Natural killer cell (primary cell): Measurements from ENCODE around the gene THSD7B. TPM values are rescaled to one million over a fixed set of nuclear protein-coding genes. Genes with fewer than 3 reads are reported as not detected.

Experiments
- ATAC-seq, 3 donors: fragments of 150-1000 bp in 2 of 3; fragments of 200-7000 bp in 1 of 3; cut with Tn5 transposase; 1 replicate in 1 of 3; 2 replicates in 2 of 3; pipeline ENCODE4 v1.10.0; 2021; ENCODE audit warnings: mild to moderate bottlenecking in 2 of 3, moderate library complexity in 2 of 3
- DNase-seq, 2 donors: peaks; one replicate each; pipeline versions ENCODE4 v3.0.0 to v3.0.0-alpha.2; 2013 to 2021; ENCODE audit warnings: mixed read lengths in 1 of 2
- H3K27ac ChIP-seq: one replicate; pipeline ENCODE4 v1.5.1; 2013; ENCODE audit warnings: mild to moderate bottlenecking, low read length
- H3K27me3 ChIP-seq: one replicate; pipeline ENCODE4 v1.6.1; 2013; ENCODE audit warnings: low read length; ENCODE audit not compliant: control insufficient read depth, insufficient read depth
- H3K36me3 ChIP-seq: one replicate; pipeline ENCODE4 v1.6.1; 2013; ENCODE audit warnings: low read length; ENCODE audit not compliant: control insufficient read depth, insufficient read depth
- H3K4me1 ChIP-seq: one replicate; pipeline ENCODE4 v1.6.1; 2013; ENCODE audit warnings: low read length; ENCODE audit not compliant: control insufficient read depth, insufficient read depth
- H3K4me3 ChIP-seq: one replicate; pipeline ENCODE4 v1.5.1; 2013; ENCODE audit warnings: low read length
- H3K9me3 ChIP-seq: one replicate; pipeline ENCODE4 v1.6.1; 2013; ENCODE audit warnings: low read length; ENCODE audit not compliant: control insufficient read depth, insufficient read depth
- H3K27ac Mint-ChIP-seq, 2 donors: one replicate each; pipeline ENCODE4 v1.8.0; 2022; ENCODE audit warnings: mild to moderate bottlenecking in 2 of 2, mixed read lengths in 2 of 2, moderate library complexity in 1 of 2
- H3K27me3 Mint-ChIP-seq, 2 donors: one replicate each; pipeline ENCODE4 v1.8.0; 2022; ENCODE audit warnings: low read depth in 2 of 2, mixed read lengths in 2 of 2
- H3K36me3 Mint-ChIP-seq: one replicate; pipeline ENCODE4 v1.8.0; 2022; ENCODE audit warnings: mixed read lengths
- H3K4me1 Mint-ChIP-seq, 2 donors: one replicate each; pipeline ENCODE4 v1.8.0; 2022; ENCODE audit warnings: mixed read lengths in 2 of 2
- H3K4me3 Mint-ChIP-seq: one replicate; pipeline ENCODE4 v1.8.0; 2022; ENCODE audit warnings: mild to moderate bottlenecking, moderate library complexity, mixed read lengths
- H3K9me3 Mint-ChIP-seq, 2 donors: one replicate each; pipeline ENCODE4 v1.8.0; 2022; ENCODE audit warnings: mixed read lengths in 2 of 2
- WGBS: methylation state at CpG from one replicate; pipeline ENCODE4 v1.1.7; 2013; ENCODE audit warnings: missing lambda C conversion rate; ENCODE audit not compliant: insufficient coverage; 5-methylcytosine and 5-hydroxymethylcytosine counted together
- intact Hi-C: fragments of 100-400 bp; cut with micrococcal nuclease; formaldehyde crosslinking; loops from one replicate; pipeline ENCODE4 v1.14.2; 2022
- total RNA-seq, 4 donors: library from RNA; stranded (reverse); fragments of 120-200 nt in 1 of 4; gene quantifications; one replicate each; pipeline versions ENCODE4 v1.2.3 to v1.2.4, GENCODE V29; 2013 to 2022
- TF ChIP-seq, protein P1 (sequence below): fragments of 200-600 bp; IDR thresholded peaks from one replicate; pipeline ENCODE4 v1.8.0; 2022; ENCODE audit warnings: antibody characterized with exemption

The THSD7B gene
- total RNA-seq, 3 donors from 2014 or later (not counting 1 experiment from before 2014, with no cell fraction given) = not detected

DNA sequence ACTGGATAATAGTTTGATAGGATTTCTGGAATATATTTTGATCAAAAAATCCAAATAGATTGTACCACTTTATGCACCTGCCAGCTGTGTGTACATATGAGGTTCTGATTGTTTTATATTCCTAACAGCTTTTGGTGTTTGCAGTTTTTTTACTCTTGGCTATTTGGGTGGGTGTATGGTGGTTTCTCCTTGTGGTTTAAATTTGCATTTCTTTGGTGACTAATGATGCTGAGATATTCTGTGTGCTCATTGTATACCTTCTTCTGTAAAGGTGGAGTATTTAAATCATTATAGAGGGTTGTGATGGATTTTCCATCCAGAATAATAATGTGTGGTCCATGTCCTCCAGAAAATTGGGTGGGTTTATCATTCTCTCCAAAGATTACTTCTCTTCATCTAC, 372.9 kb downstream of the THSD7B start:
- H3K4me1 Mint-ChIP-seq = no peaks in the 10 kb centered on the region
- Histone ChIP-seq H3K4me3 (no peak overlapping the region), H3K27me3 (no peaks in the 10 kb centered on the region), H3K4me1 (no peaks in the 10 kb centered on the region), H3K27ac (no peak overlapping the region), H3K9me3 (no peaks in the 10 kb centered on the region), H3K36me3 (no peaks in the 10 kb centered on the region)
- H3K4me3 Mint-ChIP-seq = no peak overlapping the region
- intact Hi-C loops = no loop called here
- no peak overlapping the region for H3K27ac Mint-ChIP-seq
- H3K9me3 Mint-ChIP-seq = peaks cover 7 to 8% of the 10 kb centered on the region in 2 donors
- DNase-seq (no peak), ATAC-seq (no peak)
- no peaks in the 10 kb centered on the region for H3K27me3 Mint-ChIP-seq
- TF ChIP-seq, protein P1, sequence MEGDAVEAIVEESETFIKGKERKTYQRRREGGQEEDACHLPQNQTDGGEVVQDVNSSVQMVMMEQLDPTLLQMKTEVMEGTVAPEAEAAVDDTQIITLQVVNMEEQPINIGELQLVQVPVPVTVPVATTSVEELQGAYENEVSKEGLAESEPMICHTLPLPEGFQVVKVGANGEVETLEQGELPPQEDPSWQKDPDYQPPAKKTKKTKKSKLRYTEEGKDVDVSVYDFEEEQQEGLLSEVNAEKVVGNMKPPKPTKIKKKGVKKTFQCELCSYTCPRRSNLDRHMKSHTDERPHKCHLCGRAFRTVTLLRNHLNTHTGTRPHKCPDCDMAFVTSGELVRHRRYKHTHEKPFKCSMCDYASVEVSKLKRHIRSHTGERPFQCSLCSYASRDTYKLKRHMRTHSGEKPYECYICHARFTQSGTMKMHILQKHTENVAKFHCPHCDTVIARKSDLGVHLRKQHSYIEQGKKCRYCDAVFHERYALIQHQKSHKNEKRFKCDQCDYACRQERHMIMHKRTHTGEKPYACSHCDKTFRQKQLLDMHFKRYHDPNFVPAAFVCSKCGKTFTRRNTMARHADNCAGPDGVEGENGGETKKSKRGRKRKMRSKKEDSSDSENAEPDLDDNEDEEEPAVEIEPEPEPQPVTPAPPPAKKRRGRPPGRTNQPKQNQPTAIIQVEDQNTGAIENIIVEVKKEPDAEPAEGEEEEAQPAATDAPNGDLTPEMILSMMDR = no peak
- no peaks in the 10 kb centered on the region for H3K36me3 Mint-ChIP-seq

DNA sequence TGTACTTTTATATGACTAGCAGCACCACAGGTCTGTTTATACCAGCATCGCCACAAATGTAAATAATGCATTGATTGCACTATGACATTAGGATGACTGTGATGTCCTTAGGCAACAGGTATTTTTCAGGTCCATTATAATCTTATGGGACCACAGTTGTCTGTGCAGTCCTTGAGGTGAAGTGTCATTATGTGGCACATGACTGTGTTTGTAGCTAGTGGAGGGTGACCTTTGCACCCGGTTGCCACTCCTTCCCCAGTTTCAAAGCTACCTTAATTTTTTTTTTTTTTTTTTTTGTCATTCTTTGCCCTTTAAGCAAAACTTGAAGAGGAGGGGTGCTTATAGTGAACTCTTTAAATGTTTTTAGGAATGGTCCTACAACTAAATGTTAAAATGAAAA, 386.4 kb downstream of the THSD7B start:
- TF ChIP-seq, protein P1 = no peak
- Mint-ChIP-seq H3K27me3 (no peaks in the 10 kb centered on the region), H3K36me3 (no peaks in the 10 kb centered on the region), H3K9me3 (peaks cover 3 to 10% of the 10 kb centered on the region in 2 donors), H3K4me3 (no peak overlapping the region), H3K4me1 (no peaks in the 10 kb centered on the region), H3K27ac (no peak overlapping the region)
- Histone ChIP-seq H3K4me1 (no peaks in the 10 kb centered on the region), H3K27ac (no peak overlapping the region), H3K27me3 (no peaks in the 10 kb centered on the region), H3K36me3 (no peaks in the 10 kb centered on the region), H3K9me3 (no peaks in the 10 kb centered on the region), H3K4me3 (no peak overlapping the region)
- intact Hi-C loops = no loop called here
- DNase-seq (no peak), ATAC-seq (no peak)
- WGBS = 89% methylated on average over 1 of the region's 2 CpGs

DNA sequence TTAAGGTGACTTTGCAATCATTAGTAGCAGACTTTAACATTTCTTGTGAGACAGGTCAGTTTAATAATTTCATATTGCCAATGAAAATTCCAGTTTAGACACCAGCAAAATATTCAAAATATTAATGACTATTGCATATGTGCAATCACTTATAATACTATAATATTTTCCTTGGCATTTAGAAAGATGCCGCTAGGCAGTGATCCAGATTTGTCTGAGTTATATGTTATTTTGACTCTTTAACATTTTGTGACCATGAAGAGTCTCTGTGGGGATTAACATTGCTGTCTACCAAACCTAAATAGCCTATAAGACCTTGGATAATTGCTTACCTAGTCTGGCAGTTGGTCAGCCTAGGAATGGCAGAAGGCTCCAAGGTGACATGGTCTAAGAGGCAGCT, 389.6 kb downstream of the THSD7B start:
- no peak overlapping the region for H3K4me3 ChIP-seq
- intact Hi-C loops = no loop called here

More for the DNA sequence above, 389.6 kb downstream of the THSD7B start:
- H3K9me3 Mint-ChIP-seq = peaks cover 2 to 3% of the 10 kb centered on the region in 2 donors
- Histone ChIP-seq H3K4me1 (no peaks in the 10 kb centered on the region), H3K27ac (no peak overlapping the region), H3K36me3 (no peaks in the 10 kb centered on the region), H3K27me3 (no peaks in the 10 kb centered on the region), H3K9me3 (no peaks in the 10 kb centered on the region)
- H3K27me3 Mint-ChIP-seq = no peaks in the 10 kb centered on the region
- no peak overlapping the region for H3K4me3 Mint-ChIP-seq
- TF ChIP-seq, protein P1 = no peak
- H3K27ac Mint-ChIP-seq = no peak overlapping the region
- no peaks in the 10 kb centered on the region for H3K4me1 Mint-ChIP-seq
- H3K36me3 Mint-ChIP-seq = no peaks in the 10 kb centered on the region
- ATAC-seq (no peak), DNase-seq (no peak)
- 100% methylated on average over 1 of the region's 1 CpG for WGBS
